ENCODE data around the gene TBX15. TPM values are rescaled to one million over a fixed set of nuclear protein-coding genes. Genes with fewer than 3 reads are reported as not detected.

TBX15 gene
- total and polyA plus RNA-seq, 2 experiments from 2014 or later = 0.21 TPM; not detected in 1

DNA sequence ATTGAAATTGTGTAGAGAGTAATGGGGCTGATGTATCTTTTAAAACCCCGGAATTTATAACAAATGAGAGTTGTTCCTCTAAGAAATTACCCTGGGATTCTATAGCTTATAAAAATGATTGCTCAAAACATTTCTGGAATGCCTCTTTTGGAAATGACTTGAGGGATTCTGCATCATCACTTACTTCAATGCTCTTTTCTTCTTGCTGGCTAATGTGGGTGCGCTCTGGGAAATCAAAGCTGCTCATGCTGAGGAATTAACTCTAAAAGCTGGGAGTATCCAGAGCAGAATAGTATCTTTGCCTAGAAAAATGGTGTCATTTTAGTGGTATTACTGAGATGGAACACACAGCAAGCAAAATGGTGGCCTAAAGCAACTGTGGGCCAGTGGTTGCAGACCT is 23.0 kb upstream of the TBX15 start:
- TF ChIP-seq, protein P1, sequence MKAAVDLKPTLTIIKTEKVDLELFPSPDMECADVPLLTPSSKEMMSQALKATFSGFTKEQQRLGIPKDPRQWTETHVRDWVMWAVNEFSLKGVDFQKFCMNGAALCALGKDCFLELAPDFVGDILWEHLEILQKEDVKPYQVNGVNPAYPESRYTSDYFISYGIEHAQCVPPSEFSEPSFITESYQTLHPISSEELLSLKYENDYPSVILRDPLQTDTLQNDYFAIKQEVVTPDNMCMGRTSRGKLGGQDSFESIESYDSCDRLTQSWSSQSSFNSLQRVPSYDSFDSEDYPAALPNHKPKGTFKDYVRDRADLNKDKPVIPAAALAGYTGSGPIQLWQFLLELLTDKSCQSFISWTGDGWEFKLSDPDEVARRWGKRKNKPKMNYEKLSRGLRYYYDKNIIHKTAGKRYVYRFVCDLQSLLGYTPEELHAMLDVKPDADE (IDR thresholded peaks at IDR 0.05) = no peak
- no peak for TF ChIP-seq ZNF114 (CRISPR knock-in tag; IDR thresholded peaks at IDR 0.05)
- no peak for TF ChIP-seq NANOG (IDR thresholded peaks at IDR 0.05; ENCODE audit: borderline replicate concordance)
- no peak for TF ChIP-seq EZH2phosphoT487 (IDR thresholded peaks at IDR 0.05; ENCODE audit: unreplicated experiment)
- TF ChIP-seq JUNB (IDR thresholded peaks at IDR 0.05; ENCODE audit: unreplicated experiment) = no peak
- TF ChIP-seq, protein P2, sequence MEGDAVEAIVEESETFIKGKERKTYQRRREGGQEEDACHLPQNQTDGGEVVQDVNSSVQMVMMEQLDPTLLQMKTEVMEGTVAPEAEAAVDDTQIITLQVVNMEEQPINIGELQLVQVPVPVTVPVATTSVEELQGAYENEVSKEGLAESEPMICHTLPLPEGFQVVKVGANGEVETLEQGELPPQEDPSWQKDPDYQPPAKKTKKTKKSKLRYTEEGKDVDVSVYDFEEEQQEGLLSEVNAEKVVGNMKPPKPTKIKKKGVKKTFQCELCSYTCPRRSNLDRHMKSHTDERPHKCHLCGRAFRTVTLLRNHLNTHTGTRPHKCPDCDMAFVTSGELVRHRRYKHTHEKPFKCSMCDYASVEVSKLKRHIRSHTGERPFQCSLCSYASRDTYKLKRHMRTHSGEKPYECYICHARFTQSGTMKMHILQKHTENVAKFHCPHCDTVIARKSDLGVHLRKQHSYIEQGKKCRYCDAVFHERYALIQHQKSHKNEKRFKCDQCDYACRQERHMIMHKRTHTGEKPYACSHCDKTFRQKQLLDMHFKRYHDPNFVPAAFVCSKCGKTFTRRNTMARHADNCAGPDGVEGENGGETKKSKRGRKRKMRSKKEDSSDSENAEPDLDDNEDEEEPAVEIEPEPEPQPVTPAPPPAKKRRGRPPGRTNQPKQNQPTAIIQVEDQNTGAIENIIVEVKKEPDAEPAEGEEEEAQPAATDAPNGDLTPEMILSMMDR (conservative IDR thresholded peaks at IDR 0.05; ENCODE audit: low read depth in 2 of 2) = no peak
- no peak for TF ChIP-seq POLR2AphosphoS5 (IDR thresholded peaks at IDR 0.05; ENCODE audit: low read depth)
- no peak for TF ChIP-seq ZNF331 (CRISPR knock-in tag; IDR thresholded peaks at IDR 0.05; ENCODE audit: low read depth)
- TF ChIP-seq, protein P3, sequence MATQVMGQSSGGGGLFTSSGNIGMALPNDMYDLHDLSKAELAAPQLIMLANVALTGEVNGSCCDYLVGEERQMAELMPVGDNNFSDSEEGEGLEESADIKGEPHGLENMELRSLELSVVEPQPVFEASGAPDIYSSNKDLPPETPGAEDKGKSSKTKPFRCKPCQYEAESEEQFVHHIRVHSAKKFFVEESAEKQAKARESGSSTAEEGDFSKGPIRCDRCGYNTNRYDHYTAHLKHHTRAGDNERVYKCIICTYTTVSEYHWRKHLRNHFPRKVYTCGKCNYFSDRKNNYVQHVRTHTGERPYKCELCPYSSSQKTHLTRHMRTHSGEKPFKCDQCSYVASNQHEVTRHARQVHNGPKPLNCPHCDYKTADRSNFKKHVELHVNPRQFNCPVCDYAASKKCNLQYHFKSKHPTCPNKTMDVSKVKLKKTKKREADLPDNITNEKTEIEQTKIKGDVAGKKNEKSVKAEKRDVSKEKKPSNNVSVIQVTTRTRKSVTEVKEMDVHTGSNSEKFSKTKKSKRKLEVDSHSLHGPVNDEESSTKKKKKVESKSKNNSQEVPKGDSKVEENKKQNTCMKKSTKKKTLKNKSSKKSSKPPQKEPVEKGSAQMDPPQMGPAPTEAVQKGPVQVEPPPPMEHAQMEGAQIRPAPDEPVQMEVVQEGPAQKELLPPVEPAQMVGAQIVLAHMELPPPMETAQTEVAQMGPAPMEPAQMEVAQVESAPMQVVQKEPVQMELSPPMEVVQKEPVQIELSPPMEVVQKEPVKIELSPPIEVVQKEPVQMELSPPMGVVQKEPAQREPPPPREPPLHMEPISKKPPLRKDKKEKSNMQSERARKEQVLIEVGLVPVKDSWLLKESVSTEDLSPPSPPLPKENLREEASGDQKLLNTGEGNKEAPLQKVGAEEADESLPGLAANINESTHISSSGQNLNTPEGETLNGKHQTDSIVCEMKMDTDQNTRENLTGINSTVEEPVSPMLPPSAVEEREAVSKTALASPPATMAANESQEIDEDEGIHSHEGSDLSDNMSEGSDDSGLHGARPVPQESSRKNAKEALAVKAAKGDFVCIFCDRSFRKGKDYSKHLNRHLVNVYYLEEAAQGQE (IDR thresholded peaks at IDR 0.05; ENCODE audit: unreplicated experiment) = no peak
- TF ChIP-seq EZH2 (IDR thresholded peaks at IDR 0.05; ENCODE audit: low read depth, unreplicated experiment) = no peak
- no peak for TF ChIP-seq STAT1 (IDR thresholded peaks at IDR 0.05; ENCODE audit: unreplicated experiment)
- no peak for TF ChIP-seq ZNF462 (CRISPR knock-in tag; IDR thresholded peaks at IDR 0.05)
- TF ChIP-seq CREB1 (CRISPR knock-in tag; IDR thresholded peaks at IDR 0.05; ENCODE audit: low read depth) = no peak
- H3K4me2 ChIP-seq = no peak overlapping the region
- H3K4me1 ChIP-seq (ENCODE audit: insufficient read depth) = peaks cover 14% of the 10 kb centered on the region; the same call in 1 of the 2 replicates
- H4K20me1 ChIP-seq (replicated peaks; ENCODE audit: insufficient read depth) = 0 out of 2 replicates have a peak, but pooled peaks cover 2% of the 10 kb centered on the region
- no peaks in the 10 kb centered on the region for H3K79me2 ChIP-seq (replicated peaks; ENCODE audit: insufficient read depth)
- H3K36me3 Mint-ChIP-seq (ENCODE audit: low read depth) = no peaks in the 10 kb centered on the region; the same call in 2 of the 3 replicates
- peaks cover 48% of the 10 kb centered on the region for H3K27me3 Mint-ChIP-seq (ENCODE audit: insufficient read depth, low read depth, poor library complexity)
- H3K27me3 ChIP-seq (ENCODE audit: insufficient read depth) = peaks cover 51% of the 10 kb centered on the region
- peaks cover 3% of the 10 kb centered on the region; the same call in 1 of the 2 replicates for H3F3A ChIP-seq (replicated peaks; ENCODE audit: low read depth)
- no peak overlapping the region for H3K27ac Mint-ChIP-seq
- H3K27ac ChIP-seq (ENCODE audit: low read depth) = no peak overlapping the region
- H3K4me3 ChIP-seq = no peak overlapping the region
- DNase-seq (ENCODE audit: low spot score) (no peak), ATAC-seq (no peak)
- no peaks in the 10 kb centered on the region for H3K36me3 ChIP-seq (ENCODE audit: insufficient read depth)
- peaks cover 16% of the 10 kb centered on the region for H3K9me2 ChIP-seq (ENCODE audit: insufficient read depth)
- H3K9me3 Mint-ChIP-seq = peaks cover 2% of the 10 kb centered on the region; the same call in 1 of the 3 replicates
- peaks cover 17% of the 10 kb centered on the region for H3K4me1 Mint-ChIP-seq
- no peak overlapping the region for H2AFZ ChIP-seq
- H3K4me3 Mint-ChIP-seq = no peak overlapping the region

Data from GM23338 (cell line).